SKM-1 (cell line): ENCODE data around the gene RTKN2.

ENCODE experiments used
- DNase-seq: peaks from one replicate; lab custom pipeline; 2025; ENCODE audit not compliant: unreplicated experiment; lab: John Stamatoyannopoulos, UW

The RTKN2 gene

GRCh38 chr10:62180677-62181076 lies 88.0 kb downstream of the RTKN2 start:
- no peak for DNase-seq

GRCh38 chr10:62178568-62178967 lies 90.1 kb downstream of the RTKN2 start:
- DNase-seq: no peak

GRCh38 chr10:62177111-62177510 lies 91.5 kb downstream of the RTKN2 start:
- DNase-seq: no peak

DNA sequence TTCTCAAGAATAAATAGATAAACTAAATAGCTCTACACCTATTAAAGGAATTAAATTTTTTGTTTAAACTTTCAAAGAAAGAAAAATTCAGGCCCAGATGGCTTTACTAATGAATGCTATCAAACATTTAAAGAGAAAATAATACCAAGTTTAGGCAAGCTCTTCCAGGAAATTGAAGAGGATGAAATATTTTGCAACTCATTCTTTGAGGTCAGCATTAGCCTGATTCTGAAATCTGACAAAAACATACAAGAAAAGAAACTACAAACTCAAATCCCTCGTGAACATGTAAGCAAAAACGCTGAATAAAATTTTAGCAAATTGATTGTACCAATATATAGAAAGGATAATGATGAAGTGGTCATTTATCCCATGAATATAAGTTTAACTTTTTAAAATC lies 93.4 kb downstream of the RTKN2 start:
- no peak for DNase-seq

- no peak for DNase-seq
Measured at GRCh38 chr10:62172465-62172864, 96.2 kb downstream of the RTKN2 start.

- DNase-seq: no peak
Measured at GRCh38 chr10:62171791-62172190, 96.9 kb downstream of the RTKN2 start.

DNA sequence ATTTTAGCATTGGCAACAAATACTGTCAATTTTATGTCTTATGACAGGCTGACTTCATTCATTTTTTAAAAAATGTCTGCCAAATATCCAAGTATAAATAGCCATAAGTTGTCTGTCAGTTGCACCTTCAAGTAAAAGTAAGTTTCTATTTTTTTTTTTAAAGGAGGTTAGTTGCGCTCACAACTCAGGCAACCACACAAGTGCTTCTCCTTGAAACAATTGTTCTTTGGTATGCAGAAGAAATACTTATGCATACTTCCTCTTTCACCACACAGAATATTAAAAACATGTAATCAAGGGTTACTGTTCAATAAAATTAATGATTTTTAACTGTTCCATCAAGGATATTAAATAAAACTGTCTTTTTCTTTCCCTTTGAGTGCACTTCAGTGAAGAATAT lies 97.9 kb downstream of the RTKN2 start:
- no peak for DNase-seq

DNA sequence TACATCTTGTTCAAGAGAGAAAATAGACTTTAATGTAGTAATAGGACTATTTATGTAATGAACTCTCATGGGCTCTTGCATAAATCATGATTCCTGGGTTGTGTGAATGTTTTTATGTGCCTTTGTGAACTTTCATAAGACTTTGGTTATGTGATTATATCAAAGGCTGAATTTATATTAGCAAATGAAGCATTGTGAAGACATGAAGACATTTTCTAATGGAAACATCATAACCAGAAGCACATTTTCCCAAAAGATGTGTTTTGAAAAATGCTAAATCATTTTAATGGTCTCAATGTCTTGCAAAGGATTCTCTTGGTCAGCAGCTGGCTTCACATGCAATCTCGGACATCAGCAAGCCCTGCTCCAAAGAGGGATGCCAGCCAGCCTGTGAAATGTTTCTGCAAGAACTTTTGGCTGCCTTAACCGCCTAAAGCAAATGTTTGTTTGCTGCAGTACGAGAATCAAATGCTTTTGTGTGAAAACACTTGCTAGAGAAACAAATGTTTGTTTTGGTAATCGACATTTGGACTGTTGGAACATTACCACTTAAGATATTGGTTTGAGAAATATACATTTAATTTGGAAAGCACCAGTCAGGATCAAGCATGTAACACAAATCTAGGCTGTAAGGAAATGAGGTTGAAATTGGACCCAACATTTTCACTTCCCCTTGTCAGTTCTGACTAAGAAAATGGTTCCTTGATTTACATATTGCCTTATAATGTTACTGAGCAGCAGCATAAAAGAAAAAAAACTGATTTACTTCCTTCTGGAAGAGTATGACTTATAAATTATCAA lies 102.1 kb downstream of the RTKN2 start:
- DNase-seq: no peak

- DNase-seq: no peak
Measured at GRCh38 chr10:62165803-62166202, 102.8 kb downstream of the RTKN2 start.

DNA sequence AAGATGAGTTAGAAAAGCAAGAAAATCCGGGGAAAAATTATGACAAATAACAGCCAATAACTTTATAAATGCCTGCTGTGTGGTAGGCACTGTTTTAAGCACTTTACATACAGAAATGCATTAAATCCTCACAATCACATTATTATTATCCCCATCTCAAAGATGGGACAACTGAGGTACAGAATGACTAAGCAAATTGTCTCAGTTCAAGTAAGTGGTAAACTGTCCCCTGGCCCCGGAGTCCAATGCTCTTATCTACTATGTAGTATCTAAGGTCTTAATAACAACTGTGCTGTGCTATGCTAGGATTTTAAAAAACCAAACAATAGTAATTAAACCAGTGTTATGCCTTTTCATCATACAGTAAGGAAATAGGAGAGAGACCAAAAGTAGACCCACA lies 105.6 kb downstream of the RTKN2 start:
- no peak for DNase-seq

DNA sequence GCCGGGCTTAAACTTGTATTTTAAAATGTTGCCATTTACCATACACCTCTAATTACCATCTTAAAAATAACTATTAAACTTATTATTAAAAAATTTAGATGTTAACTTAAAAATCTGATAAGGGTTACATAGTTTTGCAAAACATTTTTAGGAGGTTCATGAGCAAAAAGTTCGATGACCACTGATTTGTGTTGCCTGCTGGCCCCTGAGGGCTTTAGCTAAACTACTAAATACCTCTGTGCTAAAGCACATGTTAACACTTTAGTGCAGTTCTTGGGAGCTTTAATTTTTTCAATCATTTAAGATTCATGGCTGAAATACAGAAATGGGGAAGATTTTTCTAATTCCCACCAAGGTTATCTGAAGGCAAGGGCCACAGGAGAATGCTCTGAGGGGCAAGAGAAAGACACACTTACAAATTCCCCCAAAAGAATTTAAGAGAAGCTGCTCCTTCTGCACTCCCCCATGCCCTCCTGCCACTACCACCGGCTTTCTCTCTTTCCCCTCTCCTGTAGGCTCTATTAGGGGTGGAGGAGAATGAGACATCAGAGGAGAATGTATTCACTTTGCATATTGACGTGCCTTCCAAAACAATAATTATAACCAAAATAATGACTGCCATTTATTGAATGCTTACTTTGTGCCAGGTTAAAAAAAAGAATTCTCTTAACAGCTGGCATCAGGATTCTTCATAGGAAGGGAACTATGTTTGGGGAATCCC lies 106.2 kb downstream of the RTKN2 start:
- DNase-seq: no peak

DNA sequence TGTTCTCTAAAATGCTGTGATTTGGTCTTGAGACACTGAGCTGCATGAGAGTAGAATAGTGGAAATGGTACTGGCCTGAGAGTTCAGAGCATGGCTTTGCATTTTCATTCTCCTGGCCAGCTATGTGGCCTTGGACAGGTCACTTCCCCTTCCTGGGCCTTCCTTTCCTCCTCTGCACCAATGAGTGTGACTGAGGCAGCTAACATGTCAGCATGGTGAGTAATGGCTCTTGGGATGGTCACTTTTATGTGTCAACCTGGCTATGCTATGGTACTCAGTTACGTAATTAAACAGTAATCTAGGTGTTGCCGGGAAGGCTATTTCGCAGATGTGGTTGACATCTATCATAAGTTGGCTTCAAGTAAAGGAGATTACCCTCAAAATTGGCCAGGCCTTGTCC lies 109.3 kb downstream of the RTKN2 start:
- DNase-seq: no peak

DNA sequence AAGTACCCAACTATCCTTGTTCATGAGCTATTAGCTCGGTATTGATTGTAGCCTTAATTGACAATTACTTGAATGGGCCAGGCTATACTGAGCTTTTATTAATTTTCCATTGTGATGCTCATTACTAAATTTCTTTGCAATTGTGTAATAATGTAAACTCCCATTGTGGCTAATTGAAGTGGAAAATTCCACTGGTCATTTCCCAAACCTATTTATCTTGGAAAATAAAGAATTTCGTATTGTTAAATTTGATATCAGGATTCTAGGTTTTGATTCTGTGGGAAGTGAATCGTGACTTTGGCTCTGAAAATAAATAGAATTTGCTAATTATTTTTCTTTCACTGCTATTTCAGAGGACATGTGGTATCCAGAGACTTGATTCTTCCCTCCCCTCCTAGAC lies 111.0 kb downstream of the RTKN2 start:
- no peak for DNase-seq

GRCh38 chr10:62155054-62155680 lies 113.5 kb downstream of the RTKN2 start:
- DNase-seq: no peak

DNA sequence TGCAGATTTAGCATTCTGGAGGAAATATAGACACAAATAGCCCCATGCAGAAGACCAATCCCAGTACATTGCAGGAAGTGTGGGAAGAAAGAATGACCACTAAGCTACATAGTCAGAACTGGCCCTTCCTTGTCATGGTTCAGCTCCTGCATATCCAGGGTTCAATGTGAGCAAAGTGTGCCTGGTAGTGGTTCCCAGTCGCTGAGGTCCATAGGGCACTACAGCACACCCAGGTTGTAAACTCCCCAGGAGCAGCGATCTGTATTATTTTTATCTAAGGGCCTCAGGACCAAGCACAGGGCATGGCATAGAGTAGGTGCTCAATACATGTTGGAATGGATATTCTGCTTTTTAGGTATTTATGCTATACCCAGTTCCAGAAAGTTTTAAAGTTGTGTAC lies 114.4 kb downstream of the RTKN2 start:
- no peak for DNase-seq

GRCh38 chr10:62153191-62153590 lies 115.5 kb downstream of the RTKN2 start:
- no peak for DNase-seq

DNA sequence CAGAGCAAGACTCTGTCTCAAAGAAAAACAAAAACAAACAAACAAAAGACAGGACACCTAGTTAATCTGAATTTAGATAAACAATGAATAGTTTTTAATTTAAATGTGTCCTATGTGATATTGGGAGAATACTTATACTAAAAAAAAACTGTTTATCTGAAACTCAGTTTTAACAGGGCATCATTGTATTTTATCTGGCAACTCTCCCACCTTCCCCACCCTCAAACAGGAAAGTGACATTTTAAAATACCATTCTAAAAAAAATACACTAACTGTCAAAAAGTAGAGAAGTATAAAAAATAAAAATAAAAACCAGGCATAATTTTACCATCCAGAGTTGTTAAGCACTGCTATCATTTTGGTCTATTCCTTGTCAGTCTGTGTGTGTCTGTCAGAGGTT lies 119.0 kb downstream of the RTKN2 start:
- DNase-seq: no peak

DNA sequence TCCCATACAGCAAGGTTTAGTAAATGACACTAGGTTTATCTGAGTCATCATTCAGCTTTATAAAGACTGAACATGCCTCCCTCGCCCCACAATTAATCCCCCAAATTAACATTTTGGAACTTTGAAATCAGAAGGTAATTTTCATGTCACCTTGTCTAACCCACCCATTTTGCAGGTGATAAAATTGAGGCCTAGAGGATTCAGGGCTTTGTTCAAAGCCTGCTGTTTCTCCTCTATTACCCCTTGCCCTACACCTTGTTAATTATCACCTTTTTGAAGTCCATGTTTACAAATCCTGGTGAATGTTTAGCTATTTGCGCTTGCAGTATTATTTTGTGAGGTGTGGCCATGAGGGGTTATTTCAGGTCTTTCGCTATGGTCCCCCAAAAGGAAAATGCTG lies 120.5 kb downstream of the RTKN2 start:
- no peak for DNase-seq

- DNase-seq: no peak
Measured at GRCh38 chr10:62147425-62147824, 121.2 kb downstream of the RTKN2 start.

DNA sequence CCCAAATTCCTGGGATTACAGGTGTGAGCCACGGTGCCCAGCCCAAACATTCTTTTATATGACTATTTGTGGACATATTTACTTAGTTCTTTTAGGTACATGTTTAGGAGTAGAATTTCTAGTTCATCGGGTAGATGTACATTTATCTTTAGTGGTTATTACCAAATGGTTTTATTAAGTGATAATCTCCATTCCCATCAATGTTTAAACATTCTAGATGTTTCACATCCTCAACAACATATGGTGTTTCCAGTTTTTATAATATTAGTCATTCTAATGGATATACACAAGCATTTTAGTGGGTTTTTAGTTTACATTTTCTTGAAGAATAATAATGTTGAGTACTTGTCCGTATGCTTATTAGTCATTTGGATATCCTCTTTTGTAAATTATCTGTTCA lies 131.7 kb downstream of the RTKN2 start:
- DNase-seq: no peak

DNA sequence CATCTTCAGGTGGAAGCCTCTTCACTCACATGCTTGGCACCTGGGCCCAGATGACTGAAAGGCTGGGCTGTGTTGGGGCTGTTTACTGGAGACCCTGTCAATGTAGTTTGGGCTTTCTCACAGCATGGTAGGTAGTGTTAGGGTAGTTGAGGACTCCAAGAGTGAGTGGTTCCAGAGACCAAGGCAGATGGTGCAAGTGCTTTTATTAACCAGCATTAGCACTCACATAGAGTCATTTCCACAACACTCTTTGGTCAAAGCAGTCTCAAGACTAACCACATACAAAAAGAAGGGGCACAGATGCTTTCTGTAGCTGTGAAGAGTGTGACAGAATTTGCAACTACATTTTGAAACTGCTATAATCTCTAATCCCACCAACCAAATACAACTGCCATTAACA lies 135.0 kb downstream of the RTKN2 start:
- no peak for DNase-seq
